ENCODE measurements around the gene EDEM1.
A peak's percentile ranks its signal among the peaks of the same experiment; 100 is the strongest.

Gene EDEM1

DNA sequence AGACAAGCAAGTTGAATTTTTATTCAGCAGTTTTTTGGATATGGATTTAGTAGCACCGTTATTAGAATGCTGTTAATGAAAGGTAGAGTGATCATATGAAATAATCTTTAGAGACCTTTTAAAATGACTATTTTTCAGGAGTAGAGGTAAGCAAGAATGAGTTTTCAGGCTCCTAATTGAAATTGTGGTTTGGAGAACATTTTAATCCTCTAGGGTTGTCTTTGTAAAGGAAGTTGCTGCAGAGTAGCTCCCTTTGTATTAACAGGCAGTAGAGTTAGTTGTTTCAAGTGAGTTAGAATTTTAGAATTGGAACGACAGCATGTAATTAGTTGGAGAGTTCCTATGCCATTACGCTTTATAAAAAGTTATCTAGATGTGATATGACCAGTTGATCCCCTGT, 27.2 kb upstream of the EDEM1 start:
- TF ChIP-seq, protein P1, sequence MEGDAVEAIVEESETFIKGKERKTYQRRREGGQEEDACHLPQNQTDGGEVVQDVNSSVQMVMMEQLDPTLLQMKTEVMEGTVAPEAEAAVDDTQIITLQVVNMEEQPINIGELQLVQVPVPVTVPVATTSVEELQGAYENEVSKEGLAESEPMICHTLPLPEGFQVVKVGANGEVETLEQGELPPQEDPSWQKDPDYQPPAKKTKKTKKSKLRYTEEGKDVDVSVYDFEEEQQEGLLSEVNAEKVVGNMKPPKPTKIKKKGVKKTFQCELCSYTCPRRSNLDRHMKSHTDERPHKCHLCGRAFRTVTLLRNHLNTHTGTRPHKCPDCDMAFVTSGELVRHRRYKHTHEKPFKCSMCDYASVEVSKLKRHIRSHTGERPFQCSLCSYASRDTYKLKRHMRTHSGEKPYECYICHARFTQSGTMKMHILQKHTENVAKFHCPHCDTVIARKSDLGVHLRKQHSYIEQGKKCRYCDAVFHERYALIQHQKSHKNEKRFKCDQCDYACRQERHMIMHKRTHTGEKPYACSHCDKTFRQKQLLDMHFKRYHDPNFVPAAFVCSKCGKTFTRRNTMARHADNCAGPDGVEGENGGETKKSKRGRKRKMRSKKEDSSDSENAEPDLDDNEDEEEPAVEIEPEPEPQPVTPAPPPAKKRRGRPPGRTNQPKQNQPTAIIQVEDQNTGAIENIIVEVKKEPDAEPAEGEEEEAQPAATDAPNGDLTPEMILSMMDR (IDR thresholded peaks at IDR 0.05; ENCODE audit: control insufficient read depth, extremely low read depth, insufficient read depth), result no peak
- no peak for DNase-seq (ENCODE audit: low read depth)
- no peak overlapping the region for H3K4me3 ChIP-seq (ENCODE audit: low read depth, low read length)

DNA sequence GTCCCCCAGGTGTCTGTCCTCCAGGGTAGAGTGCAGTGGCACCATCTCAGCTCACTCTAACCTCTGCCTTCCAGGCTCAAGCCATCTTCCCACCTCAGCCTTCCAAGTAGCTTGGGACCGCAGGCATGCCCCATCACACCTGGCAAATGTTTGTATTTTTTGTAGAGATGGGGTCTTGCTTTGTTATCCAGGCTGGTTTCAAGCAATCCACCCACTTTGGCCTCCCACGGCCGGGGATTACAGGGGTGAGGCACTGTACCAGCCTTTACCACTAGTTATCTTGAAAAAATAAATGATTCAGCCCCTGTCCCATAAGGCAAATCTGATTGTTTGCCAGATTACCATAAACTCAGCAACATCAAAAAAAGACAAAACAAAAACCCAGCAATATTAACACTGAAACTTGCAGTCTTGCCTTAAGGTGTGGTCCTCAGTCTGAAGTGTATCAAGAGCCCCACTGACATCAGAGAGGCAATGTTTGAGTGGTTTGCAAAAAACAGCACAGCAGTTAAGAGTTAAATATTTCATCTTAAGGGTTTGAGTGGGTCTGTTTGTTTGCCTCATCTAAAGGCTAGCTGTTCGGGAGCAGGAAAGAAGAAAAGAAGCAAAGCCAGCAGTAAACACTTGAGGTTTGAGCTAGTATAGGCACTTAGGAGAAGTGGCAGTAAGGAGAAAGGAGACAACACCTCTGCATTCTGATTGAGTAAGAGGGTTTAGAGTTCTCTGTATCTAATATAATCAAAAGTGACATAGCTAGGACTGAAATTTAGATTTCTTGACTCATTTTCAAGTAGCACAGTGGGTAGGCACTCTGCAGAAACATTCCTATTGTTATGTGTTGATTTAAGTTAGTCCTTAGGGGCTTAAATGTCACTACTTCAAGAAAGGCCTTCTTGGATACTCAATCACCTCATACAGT, 26.3 kb upstream of the EDEM1 start:
- TF ChIP-seq, protein P1 (IDR thresholded peaks at IDR 0.05; ENCODE audit: control insufficient read depth, extremely low read depth, insufficient read depth), result no peak
- DNase-seq (ENCODE audit: low read depth), result no peak
- H3K4me3 ChIP-seq (ENCODE audit: low read depth, low read length), result no peak overlapping the region

DNA sequence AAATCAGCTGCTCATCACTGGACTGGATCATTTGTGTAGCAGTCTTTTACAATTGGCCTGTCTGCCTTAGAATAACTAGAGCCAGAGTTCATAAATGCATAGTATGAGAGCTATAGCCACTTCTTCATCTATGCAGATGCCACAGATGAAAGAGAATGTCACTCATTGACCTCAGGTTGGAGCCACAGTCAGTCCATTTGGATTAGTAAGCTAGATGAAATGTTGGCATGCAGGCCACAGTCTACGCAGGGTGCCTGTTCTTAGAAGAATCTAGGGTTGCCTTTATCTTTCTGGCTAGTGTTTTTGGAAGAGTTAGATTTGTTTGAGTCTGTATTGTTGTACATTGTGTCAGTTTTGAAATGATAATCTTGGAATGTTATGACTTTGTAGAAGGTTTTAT, 25.4 kb upstream of the EDEM1 start:
- TF ChIP-seq, protein P1 (IDR thresholded peaks at IDR 0.05; ENCODE audit: control insufficient read depth, extremely low read depth, insufficient read depth), result no peak
- no peak overlapping the region for H3K4me3 ChIP-seq (ENCODE audit: low read depth, low read length)
- DNase-seq (ENCODE audit: low read depth), result no peak

DNA sequence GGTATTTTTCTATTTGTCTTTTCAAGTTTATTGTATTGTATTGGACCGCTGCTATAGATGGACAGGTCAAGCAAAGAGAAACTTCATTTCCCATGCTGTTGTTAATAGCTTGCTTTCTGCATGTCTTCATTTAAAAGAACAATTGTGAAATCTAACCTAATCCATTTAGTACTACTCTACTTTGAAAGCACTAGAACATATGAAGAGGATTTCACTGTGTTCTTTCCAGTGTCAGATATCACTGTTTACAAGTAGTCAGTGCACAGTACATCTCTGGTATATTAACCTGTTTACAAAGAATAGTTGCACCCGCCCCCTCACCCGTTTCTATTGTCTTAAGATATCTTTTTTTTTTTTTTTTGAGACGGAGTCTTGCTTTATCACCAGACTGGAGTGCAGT, 21.8 kb upstream of the EDEM1 start:
- DNase-seq (ENCODE audit: low read depth), result peak; percentile 30
- TF ChIP-seq, protein P1 (IDR thresholded peaks at IDR 0.05; ENCODE audit: control insufficient read depth, extremely low read depth, insufficient read depth), result no peak
- H3K4me3 ChIP-seq (ENCODE audit: low read depth, low read length), result no peak overlapping the region

DNA sequence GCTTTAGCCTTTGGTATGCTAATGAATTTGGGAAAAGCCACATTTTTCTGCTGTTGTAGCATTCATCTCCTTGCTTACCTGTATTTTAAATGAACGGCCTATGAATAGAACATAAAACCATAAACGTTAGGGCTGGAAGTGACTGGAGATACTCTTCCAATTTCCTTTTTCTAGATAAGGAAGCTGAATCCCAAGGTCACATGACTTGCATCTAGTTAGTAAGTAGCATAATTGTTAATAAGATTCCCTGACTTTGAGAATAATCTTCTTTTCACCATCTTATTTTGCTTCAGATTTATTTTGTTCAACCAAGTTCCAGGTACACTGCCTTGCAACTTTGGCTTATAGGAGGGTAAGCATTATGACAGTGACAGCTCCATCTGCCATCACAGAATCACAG, 20.7 kb upstream of the EDEM1 start:
- DNase-seq (ENCODE audit: low read depth), result no peak
- no peak overlapping the region for H3K4me3 ChIP-seq (ENCODE audit: low read depth, low read length)
- TF ChIP-seq, protein P1 (IDR thresholded peaks at IDR 0.05; ENCODE audit: control insufficient read depth, extremely low read depth, insufficient read depth), result no peak

DNA sequence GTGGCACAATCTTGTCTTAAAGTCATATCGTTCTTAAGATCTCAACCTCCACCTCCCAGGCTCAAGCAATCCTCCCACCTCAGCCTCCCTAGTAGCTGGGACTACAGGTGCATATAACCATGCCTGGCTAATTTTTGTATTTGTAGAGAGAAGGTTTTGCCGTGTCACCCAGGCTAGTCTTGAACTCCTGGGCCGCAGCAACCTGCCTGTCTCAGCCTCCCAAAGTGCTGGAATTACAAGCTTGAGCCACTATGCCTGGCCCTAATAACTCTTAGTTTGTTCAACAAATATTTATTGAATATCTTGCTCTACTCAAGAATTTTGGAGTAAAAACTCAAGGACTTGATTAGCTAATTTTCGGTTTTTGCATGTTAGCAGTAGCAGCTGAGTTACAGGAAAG, 19.4 kb upstream of the EDEM1 start:
- TF ChIP-seq, protein P1 (IDR thresholded peaks at IDR 0.05; ENCODE audit: control insufficient read depth, extremely low read depth, insufficient read depth), result no peak
- DNase-seq (ENCODE audit: low read depth), result no peak
- H3K4me3 ChIP-seq (ENCODE audit: low read depth, low read length), result no peak overlapping the region

DNA sequence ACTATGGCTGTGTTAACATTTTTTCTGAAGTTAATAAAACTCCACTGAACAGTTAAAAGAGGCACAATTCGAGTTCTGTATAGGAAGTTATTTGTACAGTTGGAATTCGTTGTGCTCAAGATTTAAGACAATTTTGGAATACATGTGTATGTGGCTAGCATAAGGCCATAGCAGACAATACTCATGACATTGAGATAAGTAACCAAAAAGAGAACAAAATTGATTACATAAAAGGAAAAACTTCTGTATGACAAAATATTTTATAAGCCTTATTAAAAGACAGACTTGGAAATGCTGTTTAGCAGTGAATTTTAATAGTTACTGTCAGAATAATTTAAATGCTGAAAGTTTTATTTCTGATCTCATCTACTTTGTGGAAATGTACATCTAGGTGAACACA, 17.7 kb upstream of the EDEM1 start:
- no peak overlapping the region for H3K4me3 ChIP-seq (ENCODE audit: low read depth, low read length)
- TF ChIP-seq, protein P1 (IDR thresholded peaks at IDR 0.05; ENCODE audit: control insufficient read depth, extremely low read depth, insufficient read depth), result no peak
- DNase-seq (ENCODE audit: low read depth), result no peak

Data from LNCaP clone FGC (cell line).